Testis (tissue), 2 donors: ENCODE data around the gene MCF2L.

Experiments used
- POLR2A ChIP-seq: fragments of 450-650 bp; IDR thresholded peaks from one replicate; pipeline ENCODE4 v1.6.1; 2017; ENCODE audit warnings: antibody characterized with exemption, mild to moderate bottlenecking, moderate library complexity
- TF ChIP-seq, protein P1 (sequence below), 3 experiments: fragments of 450-650 bp in 2 of 3; fragments of 200-600 bp in 1 of 3; sonication (generic) in 1 of 3; IDR thresholded peaks; one replicate each; pipeline ENCODE4 v1.5.1; 2016 to 2019; ENCODE audit warnings: antibody characterized with exemption in 3 of 3, mild to moderate bottlenecking in 2 of 3, moderate library complexity in 1 of 3

DNA sequence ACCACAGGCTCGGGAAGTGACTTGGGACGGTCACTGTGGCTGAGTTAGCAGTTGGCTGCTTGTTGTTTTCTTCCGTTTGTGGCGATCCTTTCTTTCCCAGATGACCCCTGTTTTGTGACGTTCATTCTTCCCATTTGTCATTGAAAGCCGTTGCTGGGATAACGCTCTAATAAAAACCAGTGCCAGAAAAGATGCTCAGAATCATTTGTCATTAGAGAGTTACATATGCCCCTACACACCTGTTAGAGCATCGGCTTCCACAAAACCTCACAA lies 39.3 kb upstream of the MCF2L start:
- TF ChIP-seq, protein P1, sequence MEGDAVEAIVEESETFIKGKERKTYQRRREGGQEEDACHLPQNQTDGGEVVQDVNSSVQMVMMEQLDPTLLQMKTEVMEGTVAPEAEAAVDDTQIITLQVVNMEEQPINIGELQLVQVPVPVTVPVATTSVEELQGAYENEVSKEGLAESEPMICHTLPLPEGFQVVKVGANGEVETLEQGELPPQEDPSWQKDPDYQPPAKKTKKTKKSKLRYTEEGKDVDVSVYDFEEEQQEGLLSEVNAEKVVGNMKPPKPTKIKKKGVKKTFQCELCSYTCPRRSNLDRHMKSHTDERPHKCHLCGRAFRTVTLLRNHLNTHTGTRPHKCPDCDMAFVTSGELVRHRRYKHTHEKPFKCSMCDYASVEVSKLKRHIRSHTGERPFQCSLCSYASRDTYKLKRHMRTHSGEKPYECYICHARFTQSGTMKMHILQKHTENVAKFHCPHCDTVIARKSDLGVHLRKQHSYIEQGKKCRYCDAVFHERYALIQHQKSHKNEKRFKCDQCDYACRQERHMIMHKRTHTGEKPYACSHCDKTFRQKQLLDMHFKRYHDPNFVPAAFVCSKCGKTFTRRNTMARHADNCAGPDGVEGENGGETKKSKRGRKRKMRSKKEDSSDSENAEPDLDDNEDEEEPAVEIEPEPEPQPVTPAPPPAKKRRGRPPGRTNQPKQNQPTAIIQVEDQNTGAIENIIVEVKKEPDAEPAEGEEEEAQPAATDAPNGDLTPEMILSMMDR (IDR thresholded peaks at IDR 0.05) = no peak
- TF ChIP-seq POLR2A = no peak
